Neural cell (in vitro differentiated cells): ENCODE data around the gene DPEP2.

ENCODE experiments used
- MXI1 ChIP-seq: fragments of 450-650 bp; conservative IDR thresholded peaks from 2 replicates; pipeline ENCODE4 v1.6.1; 2014; ENCODE audit warnings: antibody characterized with exemption, mild to moderate bottlenecking; ENCODE audit not compliant: poor library complexity, severe bottlenecking
- POLR2AphosphoS5 ChIP-seq: IDR thresholded peaks from 2 replicates; pipeline ENCODE4 v1.6.1; 2012
- RAD21 ChIP-seq: fragments of 450-650 bp; conservative IDR thresholded peaks from 2 replicates; pipeline ENCODE4 v1.6.1; 2014; ENCODE audit warnings: antibody characterized with exemption, mild to moderate bottlenecking, moderate library complexity
- TF ChIP-seq, protein P1 (sequence below): fragments of 450-650 bp; IDR thresholded peaks from 2 replicates; pipeline ENCODE4 v1.5.1; 2014; ENCODE audit warnings: antibody characterized with exemption, mild to moderate bottlenecking, moderate library complexity; ENCODE audit not compliant: poor library complexity, severe bottlenecking
- TF ChIP-seq, protein P2 (sequence below): IDR thresholded peaks from 2 replicates; pipeline ENCODE4 v1.6.1; 2012; ENCODE audit warnings: borderline replicate concordance

DNA sequence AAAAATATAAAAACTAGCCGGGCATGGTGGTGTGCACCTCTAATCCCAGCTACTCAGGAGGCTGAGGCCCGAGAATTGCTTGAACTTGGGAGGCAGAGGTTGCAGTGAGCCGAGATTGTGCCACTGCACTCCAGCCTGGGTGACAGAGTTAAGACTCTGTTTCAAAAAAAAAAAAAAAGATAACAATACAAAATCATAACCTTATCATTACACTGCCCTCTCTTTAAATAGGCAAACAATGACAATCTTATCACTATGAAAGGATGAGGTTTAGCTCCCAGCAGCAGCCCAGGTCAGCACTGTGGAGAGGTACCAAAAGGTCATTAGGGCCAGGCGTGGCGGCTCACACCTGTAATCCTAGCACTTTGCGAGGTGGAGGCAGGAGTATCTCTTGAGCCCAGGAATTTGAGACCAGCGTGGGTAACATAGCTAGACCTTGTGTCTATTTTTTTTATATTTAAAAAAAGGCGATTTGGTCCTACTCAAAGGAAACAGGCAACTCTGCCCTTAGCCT, 19.9 kb upstream of the DPEP2 start:
- TF ChIP-seq POLR2AphosphoS5, result no peak
- TF ChIP-seq, protein P1, sequence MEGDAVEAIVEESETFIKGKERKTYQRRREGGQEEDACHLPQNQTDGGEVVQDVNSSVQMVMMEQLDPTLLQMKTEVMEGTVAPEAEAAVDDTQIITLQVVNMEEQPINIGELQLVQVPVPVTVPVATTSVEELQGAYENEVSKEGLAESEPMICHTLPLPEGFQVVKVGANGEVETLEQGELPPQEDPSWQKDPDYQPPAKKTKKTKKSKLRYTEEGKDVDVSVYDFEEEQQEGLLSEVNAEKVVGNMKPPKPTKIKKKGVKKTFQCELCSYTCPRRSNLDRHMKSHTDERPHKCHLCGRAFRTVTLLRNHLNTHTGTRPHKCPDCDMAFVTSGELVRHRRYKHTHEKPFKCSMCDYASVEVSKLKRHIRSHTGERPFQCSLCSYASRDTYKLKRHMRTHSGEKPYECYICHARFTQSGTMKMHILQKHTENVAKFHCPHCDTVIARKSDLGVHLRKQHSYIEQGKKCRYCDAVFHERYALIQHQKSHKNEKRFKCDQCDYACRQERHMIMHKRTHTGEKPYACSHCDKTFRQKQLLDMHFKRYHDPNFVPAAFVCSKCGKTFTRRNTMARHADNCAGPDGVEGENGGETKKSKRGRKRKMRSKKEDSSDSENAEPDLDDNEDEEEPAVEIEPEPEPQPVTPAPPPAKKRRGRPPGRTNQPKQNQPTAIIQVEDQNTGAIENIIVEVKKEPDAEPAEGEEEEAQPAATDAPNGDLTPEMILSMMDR, result no peak
- TF ChIP-seq, protein P2, sequence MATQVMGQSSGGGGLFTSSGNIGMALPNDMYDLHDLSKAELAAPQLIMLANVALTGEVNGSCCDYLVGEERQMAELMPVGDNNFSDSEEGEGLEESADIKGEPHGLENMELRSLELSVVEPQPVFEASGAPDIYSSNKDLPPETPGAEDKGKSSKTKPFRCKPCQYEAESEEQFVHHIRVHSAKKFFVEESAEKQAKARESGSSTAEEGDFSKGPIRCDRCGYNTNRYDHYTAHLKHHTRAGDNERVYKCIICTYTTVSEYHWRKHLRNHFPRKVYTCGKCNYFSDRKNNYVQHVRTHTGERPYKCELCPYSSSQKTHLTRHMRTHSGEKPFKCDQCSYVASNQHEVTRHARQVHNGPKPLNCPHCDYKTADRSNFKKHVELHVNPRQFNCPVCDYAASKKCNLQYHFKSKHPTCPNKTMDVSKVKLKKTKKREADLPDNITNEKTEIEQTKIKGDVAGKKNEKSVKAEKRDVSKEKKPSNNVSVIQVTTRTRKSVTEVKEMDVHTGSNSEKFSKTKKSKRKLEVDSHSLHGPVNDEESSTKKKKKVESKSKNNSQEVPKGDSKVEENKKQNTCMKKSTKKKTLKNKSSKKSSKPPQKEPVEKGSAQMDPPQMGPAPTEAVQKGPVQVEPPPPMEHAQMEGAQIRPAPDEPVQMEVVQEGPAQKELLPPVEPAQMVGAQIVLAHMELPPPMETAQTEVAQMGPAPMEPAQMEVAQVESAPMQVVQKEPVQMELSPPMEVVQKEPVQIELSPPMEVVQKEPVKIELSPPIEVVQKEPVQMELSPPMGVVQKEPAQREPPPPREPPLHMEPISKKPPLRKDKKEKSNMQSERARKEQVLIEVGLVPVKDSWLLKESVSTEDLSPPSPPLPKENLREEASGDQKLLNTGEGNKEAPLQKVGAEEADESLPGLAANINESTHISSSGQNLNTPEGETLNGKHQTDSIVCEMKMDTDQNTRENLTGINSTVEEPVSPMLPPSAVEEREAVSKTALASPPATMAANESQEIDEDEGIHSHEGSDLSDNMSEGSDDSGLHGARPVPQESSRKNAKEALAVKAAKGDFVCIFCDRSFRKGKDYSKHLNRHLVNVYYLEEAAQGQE, result no peak
- no peak for TF ChIP-seq RAD21
- TF ChIP-seq MXI1, result no peak
